Measurements from ENCODE around the gene DNAAF5. TPM values are rescaled to one million over a fixed set of nuclear protein-coding genes. Genes with fewer than 3 reads are reported as not detected.
A peak's percentile ranks its signal among the peaks of the same experiment; 100 is the strongest.

Gene DNAAF5
- total and polyA plus RNA-seq, 9 donors = 14.3 to 28.4 (median 26.2) TPM

GRCh38 chr7:716222-716621 lies 10.3 kb upstream of the DNAAF5 start:
- H3K27me3 ChIP-seq (ENCODE audit: control insufficient read depth, insufficient read depth, low read length) = no peaks in the 10 kb centered on the region
- peaks cover 2% of the 10 kb centered on the region for H3K9me3 ChIP-seq (replicated peaks; ENCODE audit: control insufficient read depth, low read depth, low read length)
- H3K27ac ChIP-seq (ENCODE audit: low read length) = no peak overlapping the region
- H3K4me3 ChIP-seq (ENCODE audit: low read length) = no peak overlapping the region
- peaks cover 9% of the 10 kb centered on the region for H3K4me1 ChIP-seq (ENCODE audit: control insufficient read depth, insufficient read depth, low read length)
- 73% methylated on average over 10 of the region's 10 CpGs for WGBS (ENCODE audit: insufficient coverage)
- no peak for DNase-seq
- H3K36me3 ChIP-seq (ENCODE audit: control insufficient read depth, insufficient read depth, low read length) = no peaks in the 10 kb centered on the region

GRCh38 chr7:716636-717035 lies 9.9 kb upstream of the DNAAF5 start:
- DNase-seq = no peak
- WGBS (ENCODE audit: insufficient coverage) = 77% methylated on average over 10 of the region's 11 CpGs
- H3K36me3 ChIP-seq (ENCODE audit: control insufficient read depth, insufficient read depth, low read length) = no peaks in the 10 kb centered on the region

GRCh38 chr7:721619-722248 lies 4.8 kb upstream of the DNAAF5 start:
- no peak for DNase-seq
- Histone ChIP-seq H3K27me3 (ENCODE audit: control insufficient read depth, insufficient read depth, low read length) (no peaks in the 10 kb centered on the region), H3K9me3 (replicated peaks; ENCODE audit: control insufficient read depth, low read depth, low read length) (peaks cover 11% of the 10 kb centered on the region), H3K4me1 (ENCODE audit: control insufficient read depth, insufficient read depth, low read length) (peaks cover 9% of the 10 kb centered on the region), H3K27ac (ENCODE audit: low read length) (no peak overlapping the region), H3K36me3 (ENCODE audit: control insufficient read depth, insufficient read depth, low read length) (no peaks in the 10 kb centered on the region), H3K4me3 (ENCODE audit: low read length) (no peak overlapping the region)
- no CpG with 5 or more reads among the region's 5 CpGs for WGBS (ENCODE audit: insufficient coverage)

More at GRCh38 chr7:716636-717035, 9.9 kb upstream of the DNAAF5 start:
- Histone ChIP-seq H3K9me3 (replicated peaks; ENCODE audit: control insufficient read depth, low read depth, low read length) (peaks cover 4% of the 10 kb centered on the region), H3K27me3 (ENCODE audit: control insufficient read depth, insufficient read depth, low read length) (no peaks in the 10 kb centered on the region), H3K4me1 (ENCODE audit: control insufficient read depth, insufficient read depth, low read length) (peaks cover 6% of the 10 kb centered on the region), H3K4me3 (ENCODE audit: low read length) (no peak overlapping the region), H3K27ac (ENCODE audit: low read length) (no peak overlapping the region)

GRCh38 chr7:723541-723940 lies 3.0 kb upstream of the DNAAF5 start:
- Histone ChIP-seq H3K4me1 (ENCODE audit: control insufficient read depth, insufficient read depth, low read length) (peaks cover 18% of the 10 kb centered on the region), H3K9me3 (replicated peaks; ENCODE audit: control insufficient read depth, low read depth, low read length) (peaks cover 8% of the 10 kb centered on the region), H3K36me3 (ENCODE audit: control insufficient read depth, insufficient read depth, low read length) (no peaks in the 10 kb centered on the region), H3K4me3 (ENCODE audit: low read length) (no peak overlapping the region), H3K27ac (ENCODE audit: low read length) (no peak overlapping the region), H3K27me3 (ENCODE audit: control insufficient read depth, insufficient read depth, low read length) (no peaks in the 10 kb centered on the region)
- 95% methylated on average over 9 of the region's 9 CpGs for WGBS (ENCODE audit: insufficient coverage)
- DNase-seq = no peak

- Histone ChIP-seq H3K27me3 (ENCODE audit: control insufficient read depth, insufficient read depth, low read length) (no peaks in the 10 kb centered on the region), H3K9me3 (replicated peaks; ENCODE audit: control insufficient read depth, low read depth, low read length) (peaks cover 8% of the 10 kb centered on the region), H3K4me1 (ENCODE audit: control insufficient read depth, insufficient read depth, low read length) (peaks cover 20% of the 10 kb centered on the region), H3K27ac (ENCODE audit: low read length) (no peak overlapping the region), H3K4me3 (ENCODE audit: low read length) (no peak overlapping the region), H3K36me3 (ENCODE audit: control insufficient read depth, insufficient read depth, low read length) (peaks cover 3% of the 10 kb centered on the region)
- WGBS (ENCODE audit: insufficient coverage) = 100% methylated on average over 4 of the region's 7 CpGs
- DNase-seq = no peak
These were observed 2.2 kb upstream of the DNAAF5 start for GRCh38 chr7:724298-724697.

- no peaks in the 10 kb centered on the region for H3K27me3 ChIP-seq (ENCODE audit: control insufficient read depth, insufficient read depth, low read length)
- WGBS (ENCODE audit: insufficient coverage) = 91% methylated on average over 3 of the region's 8 CpGs
- H3K9me3 ChIP-seq (replicated peaks; ENCODE audit: control insufficient read depth, low read depth, low read length) = peaks cover 8% of the 10 kb centered on the region
- H3K36me3 ChIP-seq (ENCODE audit: control insufficient read depth, insufficient read depth, low read length) = peaks cover 14% of the 10 kb centered on the region
- peaks cover 28% of the 10 kb centered on the region for H3K4me1 ChIP-seq (ENCODE audit: control insufficient read depth, insufficient read depth, low read length)
- H3K27ac ChIP-seq (ENCODE audit: low read length) = no peak overlapping the region
- DNase-seq = no peak
- H3K4me3 ChIP-seq (ENCODE audit: low read length) = no peak overlapping the region
These were observed 1.1 kb upstream of the DNAAF5 start for GRCh38 chr7:725223-726005.

- Histone ChIP-seq H3K27me3 (ENCODE audit: control insufficient read depth, insufficient read depth, low read length) (no peaks in the 10 kb centered on the region), H3K4me1 (ENCODE audit: control insufficient read depth, insufficient read depth, low read length) (peaks cover 39% of the 10 kb centered on the region), H3K27ac (ENCODE audit: low read length) (no peak overlapping the region), H3K9me3 (replicated peaks; ENCODE audit: control insufficient read depth, low read depth, low read length) (peaks cover 6% of the 10 kb centered on the region), H3K4me3 (ENCODE audit: low read length) (peak overlapping the region; percentile 48), H3K36me3 (ENCODE audit: control insufficient read depth, insufficient read depth, low read length) (peaks cover 15% of the 10 kb centered on the region)
- under 1% methylated on average over 39 of the region's 39 CpGs for WGBS (ENCODE audit: insufficient coverage)
- DNase-seq = no peak
These were observed 280 bp downstream of the DNAAF5 start for GRCh38 chr7:726854-727103.

GRCh38 chr7:727104-727805 lies 756 bp downstream of the DNAAF5 start, which contains the start of gene PRKAR1B:
Gene PRKAR1B (minus strand): TSS chr7:727281. CDS start chr7:711505, 15,776 bp downstream.
- peak within 1 kb of the TSS; percentile 48 for H3K4me3 ChIP-seq (ENCODE audit: low read length)
- no peaks in the 10 kb centered on the region for H3K27me3 ChIP-seq (ENCODE audit: control insufficient read depth, insufficient read depth, low read length)
- WGBS (ENCODE audit: insufficient coverage) = 0% methylated on average over 37 of the region's 66 CpGs

GRCh38 chr7:727806-728460 lies 1.4 kb downstream of the DNAAF5 start:
- H3K9me3 ChIP-seq (replicated peaks; ENCODE audit: control insufficient read depth, low read depth, low read length) = peaks cover 2% of the 10 kb centered on the region
- no peaks in the 10 kb centered on the region for H3K27me3 ChIP-seq (ENCODE audit: control insufficient read depth, insufficient read depth, low read length)
- 23% methylated on average over 13 of the region's 21 CpGs for WGBS (ENCODE audit: insufficient coverage)
- H3K4me3 ChIP-seq (ENCODE audit: low read length) = peak overlapping the region; percentile 20
- H3K27ac ChIP-seq (ENCODE audit: low read length) = no peak overlapping the region
- DNase-seq = no peak
- H3K4me1 ChIP-seq (ENCODE audit: control insufficient read depth, insufficient read depth, low read length) = peaks cover 44% of the 10 kb centered on the region
- H3K36me3 ChIP-seq (ENCODE audit: control insufficient read depth, insufficient read depth, low read length) = peaks cover 18% of the 10 kb centered on the region

More at GRCh38 chr7:727104-727805, 756 bp downstream of the DNAAF5 start, which contains the start of gene PRKAR1B:
- Histone ChIP-seq H3K36me3 (ENCODE audit: control insufficient read depth, insufficient read depth, low read length) (peaks cover 17% of the 10 kb centered on the region), H3K27ac (ENCODE audit: low read length) (peak within 1 kb of the TSS; percentile 60), H3K4me1 (ENCODE audit: control insufficient read depth, insufficient read depth, low read length) (peaks cover 44% of the 10 kb centered on the region), H3K9me3 (replicated peaks; ENCODE audit: control insufficient read depth, low read depth, low read length) (peaks cover 5% of the 10 kb centered on the region)
- peak; percentile 36 for DNase-seq

GRCh38 chr7:728602-729001 lies 2.1 kb downstream of the DNAAF5 start:
- Histone ChIP-seq H3K27me3 (ENCODE audit: control insufficient read depth, insufficient read depth, low read length) (no peaks in the 10 kb centered on the region), H3K9me3 (replicated peaks; ENCODE audit: control insufficient read depth, low read depth, low read length) (no peaks in the 10 kb centered on the region), H3K4me1 (ENCODE audit: control insufficient read depth, insufficient read depth, low read length) (peaks cover 44% of the 10 kb centered on the region), H3K27ac (ENCODE audit: low read length) (no peak overlapping the region), H3K4me3 (ENCODE audit: low read length) (no peak overlapping the region), H3K36me3 (ENCODE audit: control insufficient read depth, insufficient read depth, low read length) (peaks cover 19% of the 10 kb centered on the region)
- 100% methylated on average over 2 of the region's 9 CpGs for WGBS (ENCODE audit: insufficient coverage)
- no peak for DNase-seq
